ENCODE measurements around the gene SLC37A3. TPM values are rescaled to one million over a fixed set of nuclear protein-coding genes. Genes with fewer than 3 reads are reported as not detected.

Gene SLC37A3
- total and polyA plus RNA-seq, 2 donors (not counting 3 experiments of a cell fraction or from before 2014, with no cell fraction given) = 32.7 to 59.7 TPM

- Histone ChIP-seq H3K4me1 (ENCODE audit: control insufficient read depth, extremely low read depth, insufficient read depth, low read length) (no peaks in the 10 kb centered on the region), H4K20me1 (replicated peaks; ENCODE audit: control insufficient read depth, extremely low read depth, insufficient read depth, low read length) (no peaks in the 10 kb centered on the region), H2AFZ (ENCODE audit: low read depth, low read length) (no peak overlapping the region), H3K79me2 (ENCODE audit: control insufficient read depth, insufficient read depth, low read length) (no peaks in the 10 kb centered on the region), H3K9me1 (replicated peaks; ENCODE audit: control insufficient read depth, extremely low read depth, insufficient read depth, low read length) (no peaks in the 10 kb centered on the region), H3K4me2 (ENCODE audit: insufficient read depth, low read length) (no peak overlapping the region), H3K4me3 (replicated peaks in 1 of 3; ENCODE audit: insufficient read depth in 1 of 3, low read depth in 1 of 3, low read length in 3 of 3) (no peak overlapping the region), H3K9ac (replicated peaks; ENCODE audit: extremely low read depth, insufficient read depth, low read length) (no peak overlapping the region), H3K27me3 (ENCODE audit: control insufficient read depth in 2 of 2, insufficient read depth in 2 of 2, low read length in 2 of 2) (no peaks in the 10 kb centered on the region), H3K9me3 (replicated peaks; ENCODE audit: control insufficient read depth, insufficient read depth, low read length) (no peaks in the 10 kb centered on the region), H3K36me3 (ENCODE audit: control insufficient read depth in 2 of 2, extremely low read depth in 1 of 2, insufficient read depth in 2 of 2, low read length in 2 of 2) (no peaks in the 10 kb centered on the region), H3K27ac (ENCODE audit: insufficient read depth, low read depth, low read length) (no peak overlapping the region)
- ChIA-PET CTCF (interaction anchor here (0.9 kb wide), 1 partner anchor 34 kb away, joined by 3 read pairs; no protein-coding TSS in a partner anchor), POLR2A (interaction anchor here (0.6 kb wide), 1 partner anchor 73 kb away, joined by 4 read pairs; no protein-coding TSS in a partner anchor)
- TF ChIP-seq EZH2 (IDR thresholded peaks at IDR 0.05; ENCODE audit: borderline replicate concordance, low read depth, low read length, severe bottlenecking) (no peak), MYC (IDR thresholded peaks at IDR 0.05; ENCODE audit: low read depth, low read length) (no peak), POLR2A (IDR thresholded peaks at IDR 0.05; ENCODE audit: low read depth, low read length) (no peak), FOS (IDR thresholded peaks at IDR 0.05; ENCODE audit: borderline replicate concordance, insufficient read depth, low read length) (no peak), POLR2AphosphoS5 (IDR thresholded peaks at IDR 0.05; ENCODE audit: insufficient read depth, low read depth, low read length) (no peak), MAX (IDR thresholded peaks at IDR 0.05; ENCODE audit: insufficient read depth, insufficient read length) (no peak), GATA2 (IDR thresholded peaks at IDR 0.05; ENCODE audit: insufficient read depth, insufficient read length, low read depth, low read length) (no peak), JUN (IDR thresholded peaks at IDR 0.05; ENCODE audit: borderline replicate concordance, insufficient read depth, insufficient read length, low read depth) (no peak), CTCF (IDR thresholded peaks at IDR 0.05; ENCODE audit: extremely low read depth in 1 of 2, insufficient read depth in 1 of 2, low read depth in 1 of 2, low read length in 2 of 2) (no peak)
- no TSS peak for BruUV-seq (replicated peaks)
- dilution Hi-C loops (cut with MboI; ENCODE audit: extremely low pct_ligation_motif_present, low sequenced_read_pairs) (no loop called here), intact Hi-C loops (cut with micrococcal nuclease) (loop anchor here (5.0 kb wide), 1 partner anchor 44 kb away; the partner anchor contains the start of gene SLC37A3)
- DNase-seq (ENCODE audit: low read depth, low spot score) = no peak
- no peak for FAIRE-seq
Measured at GRCh38 chr7:140441519-140441918, 43.2 kb upstream of the SLC37A3 start.
